SU-DHL-6 (cell line): ENCODE data around the gene ZFTA.

ENCODE experiments used
- H2AFZ ChIP-seq: fragments of 200-600 bp; sonication (generic); 2 replicates; pipeline ENCODE4 v1.6.1; 2014; ENCODE audit warnings: low read depth, mild to moderate bottlenecking, moderate library complexity, mixed read lengths, antibody characterized with exemption, low read length; ENCODE audit not compliant: severe bottlenecking
- H3F3A ChIP-seq: fragments of 200-600 bp; shearing (Covaris generic); 2 replicates; pipeline ENCODE4 v1.6.0; 2016; ENCODE audit warnings: antibody characterized with exemption, mild to moderate bottlenecking; ENCODE audit not compliant: insufficient read depth
- H3K27ac ChIP-seq: fragments of 200-600 bp; sonication (generic); 2 replicates; pipeline ENCODE4 v1.5.1; 2016; ENCODE audit warnings: low read depth, mild to moderate bottlenecking, low read length, moderate library complexity, mixed read lengths
- H3K27me3 ChIP-seq: fragments of 200-600 bp; sonication (generic), shearing (Covaris generic); 2 replicates; pipeline ENCODE4 v1.6.0; 2014; ENCODE audit warnings: mild to moderate bottlenecking, low read length
- H3K36me3 ChIP-seq: fragments of 200-600 bp; sonication (generic); 2 replicates; pipeline ENCODE4 v1.6.1; 2014; ENCODE audit warnings: mild to moderate bottlenecking, low read length, mixed read lengths
- H3K4me2 ChIP-seq: fragments of 300-600, 200-600 bp; shearing (Covaris generic), sonication (generic); 2 replicates; pipeline ENCODE4 v1.6.0; 2014; ENCODE audit warnings: low read length, low read depth, mild to moderate bottlenecking; ENCODE audit not compliant: poor library complexity, severe bottlenecking
- H3K4me3 ChIP-seq: fragments of 200-600 bp; sonication (generic); 2 replicates; pipeline ENCODE4 v1.5.1; 2014; ENCODE audit warnings: antibody characterized with exemption, low read length, mild to moderate bottlenecking, mixed read lengths; ENCODE audit not compliant: insufficient read depth, poor library complexity, severe bottlenecking
- H3K79me2 ChIP-seq: fragments of 200-600 bp; sonication (generic); 2 replicates; pipeline ENCODE4 v1.6.1; 2014; ENCODE audit warnings: mild to moderate bottlenecking, low read length, moderate library complexity; ENCODE audit not compliant: insufficient read depth
- H3K9ac ChIP-seq: fragments of 200-600 bp; sonication (generic); 2 replicates; pipeline ENCODE4 v1.7.0; 2014; ENCODE audit warnings: mild to moderate bottlenecking, low read length
- H3K9me2 ChIP-seq: fragments of 200-600 bp; sonication (generic); replicated peaks from 2 replicates; pipeline ENCODE4 v1.6.1; 2014; ENCODE audit warnings: low read length; ENCODE audit not compliant: insufficient read depth
- H3K9me3 ChIP-seq: fragments of 200-600 bp; sonication (generic); 2 replicates; pipeline ENCODE4 v1.6.1; 2014; ENCODE audit warnings: low read length, mixed read lengths; ENCODE audit not compliant: insufficient read depth
- H4K20me1 ChIP-seq: fragments of 200-600 bp; sonication (generic); 2 replicates; pipeline ENCODE4 v1.6.1; 2014; ENCODE audit warnings: low read depth, mild to moderate bottlenecking, antibody characterized with exemption, low read length, moderate library complexity, mixed read lengths
- CTCF ChIP-seq: fragments of 200-600 bp; sonication (generic); IDR thresholded peaks from one replicate; pipeline ENCODE4 v1.5.1; 2017; ENCODE audit warnings: antibody characterized with exemption, mild to moderate bottlenecking, low read length, moderate library complexity; ENCODE audit not compliant: insufficient read depth, poor library complexity, severe bottlenecking
- EZH2phosphoT487 ChIP-seq: fragments of 200-600 bp; sonication (generic), shearing (Covaris generic); conservative IDR thresholded peaks from 2 replicates; pipeline ENCODE4 v1.6.1; 2018; ENCODE audit warnings: mild to moderate bottlenecking, antibody characterized with exemption, low read length, moderate library complexity, mixed read lengths

The ZFTA gene

GRCh38 chr11:63764340-63764678 is 4.3 kb downstream of the ZFTA start:
- H3K36me3 ChIP-seq: no peaks in the 10 kb centered on the region

GRCh38 chr11:63763496-63764339 is 4.9 kb downstream of the ZFTA start:
- Histone ChIP-seq H3K27me3 (no peaks in the 10 kb centered on the region), H3K9me2 (no peaks in the 10 kb centered on the region), H3K27ac (no peak overlapping the region), H3K9ac (no peak overlapping the region), H3K79me2 (0 out of 2 replicates have a peak, but pooled peaks cover 15% of the 10 kb centered on the region), H3K36me3 (no peaks in the 10 kb centered on the region), H3K9me3 (no peaks in the 10 kb centered on the region), H3F3A (0 out of 2 replicates have a peak, but pooled peaks cover 5% of the 10 kb centered on the region), H4K20me1 (no peaks in the 10 kb centered on the region), H3K4me3 (no peak overlapping the region), H2AFZ (no peak overlapping the region), H3K4me2 (no peak overlapping the region)
- TF ChIP-seq EZH2phosphoT487: no peak
- no peak for TF ChIP-seq CTCF

More at GRCh38 chr11:63764340-63764678, 4.3 kb downstream of the ZFTA start:
- H3K9me3 ChIP-seq: no peaks in the 10 kb centered on the region
- TF ChIP-seq CTCF (no peak), EZH2phosphoT487 (no peak)
- H3K79me2 ChIP-seq: 0 out of 2 replicates have a peak, but pooled peaks cover 15% of the 10 kb centered on the region
- H2AFZ ChIP-seq: no peak overlapping the region
- H3K9ac ChIP-seq: no peak overlapping the region
- no peak overlapping the region for H3K4me2 ChIP-seq
- no peak overlapping the region for H3K27ac ChIP-seq
- no peaks in the 10 kb centered on the region for H3K27me3 ChIP-seq
- 0 out of 2 replicates have a peak, but pooled peaks cover 5% of the 10 kb centered on the region for H3F3A ChIP-seq
- H4K20me1 ChIP-seq: no peaks in the 10 kb centered on the region
- H3K9me2 ChIP-seq: no peaks in the 10 kb centered on the region
- H3K4me3 ChIP-seq: no peak overlapping the region

- Histone ChIP-seq H3K27me3 (no peaks in the 10 kb centered on the region), H3K4me2 (no peak overlapping the region), H3K9ac (no peak overlapping the region), H4K20me1 (no peaks in the 10 kb centered on the region), H3K9me2 (no peaks in the 10 kb centered on the region), H3K27ac (no peak overlapping the region), H3K36me3 (peaks cover 2% of the 10 kb centered on the region; the same call in 1 of the 2 replicates), H3K9me3 (no peaks in the 10 kb centered on the region), H3K4me3 (no peak overlapping the region), H3F3A (0 out of 2 replicates have a peak, but pooled peaks cover 5% of the 10 kb centered on the region), H3K79me2 (0 out of 2 replicates have a peak, but pooled peaks cover 15% of the 10 kb centered on the region), H2AFZ (no peak overlapping the region)
- TF ChIP-seq EZH2phosphoT487: no peak
- TF ChIP-seq CTCF: no peak
Measured at GRCh38 chr11:63762654-63763495, 5.7 kb downstream of the ZFTA start.
